Astrocyte (in vitro differentiated cells and primary cell): ENCODE data around the gene GABBR1. TPM values are rescaled to one million over a fixed set of nuclear protein-coding genes. Genes with fewer than 3 reads are reported as not detected.

Source experiments
- DNase-seq: peaks from one replicate; pipeline ENCODE4 v3.0.0-alpha.2; 2010; ENCODE audit warnings: low read depth
- FAIRE-seq: peaks from 2 replicates; lab custom pipeline; 2011; peaks lifted over from hg19 to GRCh38; lab: Jason Lieb, UNC
- H2AFZ ChIP-seq: 2 replicates; pipeline ENCODE4 v1.6.0; 2012; ENCODE audit warnings: low read depth, low read length, inconsistent platforms
- H3K27ac ChIP-seq: 2 replicates; pipeline ENCODE4 v1.5.1; 2011; ENCODE audit warnings: low read depth, low read length, inconsistent platforms
- H3K27me3 ChIP-seq: 2 replicates; pipeline ENCODE4 v1.6.0; 2011; ENCODE audit warnings: low read length, inconsistent platforms; ENCODE audit not compliant: insufficient read depth
- H3K36me3 ChIP-seq: 2 replicates; pipeline ENCODE4 v1.5.1; 2011; ENCODE audit warnings: low read length, inconsistent platforms; ENCODE audit not compliant: insufficient read depth
- H3K4me1 ChIP-seq: 2 replicates; pipeline ENCODE4 v1.5.1; 2011; ENCODE audit warnings: low read length, inconsistent platforms; ENCODE audit not compliant: insufficient read depth
- H3K4me2 ChIP-seq: 2 replicates; pipeline ENCODE4 v1.6.0; 2012; ENCODE audit warnings: low read length, inconsistent platforms
- H3K4me3 ChIP-seq: 2 replicates; pipeline ENCODE4 v1.5.1; 2011; ENCODE audit warnings: low read depth, mild to moderate bottlenecking, low read length, inconsistent platforms; ENCODE audit not compliant: insufficient read depth
- H3K79me2 ChIP-seq: 2 replicates; pipeline ENCODE4 v1.6.0; 2012; ENCODE audit warnings: mild to moderate bottlenecking, low read length, inconsistent platforms; ENCODE audit not compliant: insufficient read depth
- H3K9ac ChIP-seq: 2 replicates; pipeline ENCODE4 v1.6.0; 2012; ENCODE audit warnings: mild to moderate bottlenecking, low read length, inconsistent platforms
- H3K9me3 ChIP-seq: 2 replicates; pipeline ENCODE4 v1.5.1; 2012; ENCODE audit warnings: low read depth, mild to moderate bottlenecking, low read length, inconsistent platforms; ENCODE audit not compliant: insufficient read depth
- H4K20me1 ChIP-seq: 2 replicates; pipeline ENCODE4 v1.6.0; 2012; ENCODE audit warnings: low read length, inconsistent platforms; ENCODE audit not compliant: insufficient read depth
- H3K27ac Mint-ChIP-seq: one replicate; pipeline ENCODE4 v1.8.0; 2021; ENCODE audit warnings: mild to moderate bottlenecking, mixed read lengths; ENCODE audit not compliant: unreplicated experiment
- H3K27me3 Mint-ChIP-seq: one replicate; pipeline ENCODE4 v1.8.0; 2021; ENCODE audit warnings: low read depth, mixed read lengths; ENCODE audit not compliant: unreplicated experiment
- H3K36me3 Mint-ChIP-seq: one replicate; pipeline ENCODE4 v1.8.0; 2021; ENCODE audit warnings: low read depth, mixed read lengths; ENCODE audit not compliant: unreplicated experiment
- H3K4me1 Mint-ChIP-seq: one replicate; pipeline ENCODE4 v1.8.0; 2021; ENCODE audit warnings: low read depth, mixed read lengths; ENCODE audit not compliant: unreplicated experiment
- H3K4me3 Mint-ChIP-seq: one replicate; pipeline ENCODE4 v1.8.0; 2021; ENCODE audit warnings: mild to moderate bottlenecking, moderate library complexity, mixed read lengths; ENCODE audit not compliant: unreplicated experiment
- H3K9me3 Mint-ChIP-seq: one replicate; pipeline ENCODE4 v1.8.0; 2021; ENCODE audit warnings: mild to moderate bottlenecking, mixed read lengths; ENCODE audit not compliant: unreplicated experiment
- EZH2 ChIP-seq: IDR thresholded peaks from 2 replicates; pipeline ENCODE4 v1.6.1; 2012; ENCODE audit warnings: mild to moderate bottlenecking, low read length, inconsistent platforms; ENCODE audit not compliant: insufficient read depth
- total RNA-seq: library from RNA; stranded (reverse); gene quantifications from 2 replicates; pipeline ENCODE4 v1.2.1, GENCODE V29; 2021
- TF ChIP-seq, protein P1 (sequence below): IDR thresholded peaks from 2 replicates; pipeline ENCODE4 v1.5.1; 2011; ENCODE audit warnings: low read depth, mild to moderate bottlenecking, inconsistent platforms, low read length, moderate library complexity; ENCODE audit not compliant: insufficient read depth

GABBR1 gene
- total RNA-seq, 1 donor from 2014 or later: 66.3 TPM

DNA sequence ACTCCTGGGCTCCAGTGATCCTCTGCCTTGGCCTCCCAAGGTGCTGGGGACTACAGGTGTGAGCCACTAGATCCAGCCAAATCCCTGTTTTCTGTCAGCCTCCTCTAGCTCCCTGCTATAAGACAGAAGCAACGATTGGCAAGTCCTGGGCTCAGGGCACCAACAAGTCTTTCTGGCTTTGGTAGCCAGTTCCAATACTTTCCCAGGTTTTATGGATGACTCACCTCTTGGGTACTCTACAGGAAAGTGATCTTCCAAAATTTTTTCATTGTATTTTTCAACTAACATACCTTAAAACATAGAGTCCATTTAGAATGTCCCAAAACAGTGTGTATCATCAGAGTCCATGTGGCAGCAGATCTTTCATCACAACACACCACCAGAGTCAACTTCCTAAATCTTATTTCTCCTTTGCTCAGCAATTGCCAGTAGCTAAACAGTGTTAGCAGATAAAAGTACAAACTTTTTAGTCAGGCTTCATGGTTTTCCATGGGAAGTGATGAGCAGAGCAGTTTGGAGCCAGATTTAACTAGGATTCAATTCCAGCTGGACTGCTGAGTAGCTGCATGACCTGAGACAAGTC lies 13.3 kb downstream of the GABBR1 start:
- Histone ChIP-seq H3K79me2 (no peaks in the 10 kb centered on the region), H3K4me3 (no peak overlapping the region), H3K36me3 (peaks cover 34% of the 10 kb centered on the region), H3K9me3 (no peaks in the 10 kb centered on the region), H3K9ac (no peak overlapping the region), H3K4me1 (peaks cover 6% of the 10 kb centered on the region), H3K27ac (no peak overlapping the region), H2AFZ (no peak overlapping the region), H3K4me2 (no peak overlapping the region), H3K27me3 (no peaks in the 10 kb centered on the region), H4K20me1 (peaks cover 23% of the 10 kb centered on the region)
- peaks cover 47% of the 10 kb centered on the region for H3K36me3 Mint-ChIP-seq
- FAIRE-seq (no peak), DNase-seq (no peak)
- no peak overlapping the region for H3K4me3 Mint-ChIP-seq
- TF ChIP-seq, protein P1, sequence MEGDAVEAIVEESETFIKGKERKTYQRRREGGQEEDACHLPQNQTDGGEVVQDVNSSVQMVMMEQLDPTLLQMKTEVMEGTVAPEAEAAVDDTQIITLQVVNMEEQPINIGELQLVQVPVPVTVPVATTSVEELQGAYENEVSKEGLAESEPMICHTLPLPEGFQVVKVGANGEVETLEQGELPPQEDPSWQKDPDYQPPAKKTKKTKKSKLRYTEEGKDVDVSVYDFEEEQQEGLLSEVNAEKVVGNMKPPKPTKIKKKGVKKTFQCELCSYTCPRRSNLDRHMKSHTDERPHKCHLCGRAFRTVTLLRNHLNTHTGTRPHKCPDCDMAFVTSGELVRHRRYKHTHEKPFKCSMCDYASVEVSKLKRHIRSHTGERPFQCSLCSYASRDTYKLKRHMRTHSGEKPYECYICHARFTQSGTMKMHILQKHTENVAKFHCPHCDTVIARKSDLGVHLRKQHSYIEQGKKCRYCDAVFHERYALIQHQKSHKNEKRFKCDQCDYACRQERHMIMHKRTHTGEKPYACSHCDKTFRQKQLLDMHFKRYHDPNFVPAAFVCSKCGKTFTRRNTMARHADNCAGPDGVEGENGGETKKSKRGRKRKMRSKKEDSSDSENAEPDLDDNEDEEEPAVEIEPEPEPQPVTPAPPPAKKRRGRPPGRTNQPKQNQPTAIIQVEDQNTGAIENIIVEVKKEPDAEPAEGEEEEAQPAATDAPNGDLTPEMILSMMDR: no peak
- no peak for TF ChIP-seq EZH2
- H3K9me3 Mint-ChIP-seq: no peaks in the 10 kb centered on the region
- H3K27me3 Mint-ChIP-seq: no peaks in the 10 kb centered on the region
- no peak overlapping the region for H3K27ac Mint-ChIP-seq
- H3K4me1 Mint-ChIP-seq: peaks cover 15% of the 10 kb centered on the region

DNA sequence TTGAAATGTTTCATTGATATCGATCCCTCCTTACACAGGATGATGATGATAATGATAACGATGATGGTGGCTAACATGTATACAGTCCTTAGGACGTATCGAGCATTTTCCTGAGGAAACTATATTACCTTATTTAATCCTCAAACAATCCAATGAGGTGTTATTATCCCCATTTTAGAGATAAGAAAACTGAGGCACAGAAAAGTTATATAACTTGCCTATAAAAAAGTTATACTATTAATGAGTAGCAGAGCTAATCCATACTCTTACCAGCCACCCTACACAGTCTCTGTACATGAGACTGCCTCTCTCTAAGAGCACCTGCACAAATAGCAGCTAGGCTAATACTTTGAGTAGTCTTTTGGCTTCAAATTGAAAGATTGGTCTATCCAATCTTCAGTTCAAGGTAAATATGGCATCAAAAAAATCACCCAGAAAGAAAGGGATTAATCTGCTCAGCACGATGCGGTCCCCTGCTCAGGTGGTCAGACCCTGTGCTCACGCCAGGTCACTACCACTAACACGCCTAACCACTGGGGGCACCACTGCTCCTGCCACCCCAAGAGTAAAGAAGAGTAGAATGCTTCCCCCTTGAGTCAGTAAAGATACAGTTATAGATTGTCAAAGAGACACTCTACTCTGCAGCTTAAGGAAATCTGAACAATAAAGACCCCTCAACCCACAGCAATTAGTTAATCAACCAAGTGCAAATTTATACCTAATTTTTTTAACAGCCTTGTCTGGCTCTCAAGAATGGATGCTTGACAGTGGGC lies 15.0 kb downstream of the GABBR1 start:
- H3K9me3 Mint-ChIP-seq: no peaks in the 10 kb centered on the region

More for the DNA sequence above, 15.0 kb downstream of the GABBR1 start:
- Histone ChIP-seq H3K27me3 (no peaks in the 10 kb centered on the region), H3K4me3 (no peak overlapping the region), H2AFZ (no peak overlapping the region), H3K4me1 (peaks cover 4% of the 10 kb centered on the region), H3K27ac (no peak overlapping the region), H3K9me3 (no peaks in the 10 kb centered on the region), H3K9ac (no peak overlapping the region), H3K36me3 (peaks cover 34% of the 10 kb centered on the region), H3K79me2 (no peaks in the 10 kb centered on the region), H4K20me1 (peaks cover 16% of the 10 kb centered on the region), H3K4me2 (no peak overlapping the region)
- no peak for FAIRE-seq
- H3K36me3 Mint-ChIP-seq: peaks cover 45% of the 10 kb centered on the region
- no peaks in the 10 kb centered on the region for H3K27me3 Mint-ChIP-seq
- TF ChIP-seq, protein P1: no peak
- TF ChIP-seq EZH2: no peak
- no peak overlapping the region for H3K27ac Mint-ChIP-seq
- DNase-seq: no peak
- no peak overlapping the region for H3K4me3 Mint-ChIP-seq
- H3K4me1 Mint-ChIP-seq: peaks cover 17% of the 10 kb centered on the region
